ENCODE measurements around the gene CAP1. TPM values are rescaled to one million over a fixed set of nuclear protein-coding genes. Genes with fewer than 3 reads are reported as not detected.

The CAP1 gene
- total and polyA plus RNA-seq, 9 of the 15 experiments (the other 6 are each of a cell fraction or from before 2014, with no cell fraction given): 230 to 658 (median 281) TPM

DNA sequence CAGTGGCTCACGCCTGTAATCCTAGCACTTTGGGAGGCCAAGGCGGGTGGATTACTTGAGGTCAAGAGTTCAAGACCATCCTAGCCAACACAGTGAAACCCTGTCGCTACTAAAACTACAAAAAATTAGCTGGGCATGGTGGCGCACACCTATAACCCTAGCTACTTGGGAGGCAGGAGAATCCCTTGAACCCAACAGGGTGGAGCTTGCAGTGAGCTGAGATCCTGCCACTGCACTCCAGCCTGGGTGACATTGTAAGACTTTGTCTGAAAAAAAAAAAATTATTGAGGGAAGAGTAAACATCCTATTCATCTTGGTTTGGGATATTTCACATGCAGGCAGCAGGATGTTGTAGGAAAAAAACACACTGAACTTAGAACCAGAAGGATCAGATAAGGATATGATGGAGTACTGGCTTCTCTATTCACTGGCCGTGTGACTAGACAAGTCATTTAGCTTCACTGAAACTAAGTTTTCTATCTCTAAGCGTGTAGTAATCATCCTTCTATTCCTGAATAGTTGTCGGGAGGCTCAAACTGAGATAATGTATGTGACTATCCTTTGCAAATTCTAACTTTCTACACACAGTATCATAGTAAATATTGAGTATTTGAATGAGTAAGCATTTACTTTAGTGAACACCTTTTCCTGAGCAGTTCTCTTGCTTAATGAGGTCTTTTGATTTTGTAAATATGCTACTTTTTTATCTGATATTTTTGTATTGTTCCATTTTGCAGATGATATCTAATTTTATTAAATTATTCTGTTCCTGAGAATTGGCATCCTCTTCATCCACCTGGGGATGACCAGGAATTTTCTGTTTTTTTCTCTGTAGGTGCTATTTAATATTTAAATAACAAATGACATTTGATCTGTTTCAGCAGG, 18.2 kb downstream of the CAP1 start (continued):
- TF ChIP-seq HNRNPL (IDR thresholded peaks at IDR 0.05; ENCODE audit: low read depth, low read length): no peak
- TF ChIP-seq, protein P1, sequence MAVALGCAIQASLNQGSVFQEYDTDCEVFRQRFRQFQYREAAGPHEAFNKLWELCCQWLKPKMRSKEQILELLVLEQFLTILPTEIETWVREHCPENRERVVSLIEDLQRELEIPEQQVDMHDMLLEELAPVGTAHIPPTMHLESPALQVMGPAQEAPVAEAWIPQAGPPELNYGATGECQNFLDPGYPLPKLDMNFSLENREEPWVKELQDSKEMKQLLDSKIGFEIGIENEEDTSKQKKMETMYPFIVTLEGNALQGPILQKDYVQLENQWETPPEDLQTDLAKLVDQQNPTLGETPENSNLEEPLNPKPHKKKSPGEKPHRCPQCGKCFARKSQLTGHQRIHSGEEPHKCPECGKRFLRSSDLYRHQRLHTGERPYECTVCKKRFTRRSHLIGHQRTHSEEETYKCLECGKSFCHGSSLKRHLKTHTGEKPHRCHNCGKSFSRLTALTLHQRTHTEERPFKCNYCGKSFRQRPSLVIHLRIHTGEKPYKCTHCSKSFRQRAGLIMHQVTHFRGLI (CRISPR knock-in tag; IDR thresholded peaks at IDR 0.05): no peak
- TF ChIP-seq ZNF232 (CRISPR knock-in tag; IDR thresholded peaks at IDR 0.05): no peak
- no peak for TF ChIP-seq SIN3A (IDR thresholded peaks at IDR 0.05; ENCODE audit: borderline replicate concordance in 2 of 2, control insufficient read depth in 1 of 2, low read depth in 2 of 2, low read length in 2 of 2)
- TF ChIP-seq CSDE1 (IDR thresholded peaks at IDR 0.05): 0 out of 4 replicates have a peak, but pooled peaks of 1 of the 2 experiments have one; percentile 24
- TF ChIP-seq FOS (IDR thresholded peaks at IDR 0.05; ENCODE audit: extremely low read depth, insufficient read length): no peak
- TF ChIP-seq KDM4B (IDR thresholded peaks at IDR 0.05; ENCODE audit: borderline replicate concordance in 2 of 2, low read depth in 1 of 2): no peak
- TF ChIP-seq ZNF134 (CRISPR knock-in tag; conservative IDR thresholded peaks at IDR 0.05): no peak
- TF ChIP-seq, protein P2, sequence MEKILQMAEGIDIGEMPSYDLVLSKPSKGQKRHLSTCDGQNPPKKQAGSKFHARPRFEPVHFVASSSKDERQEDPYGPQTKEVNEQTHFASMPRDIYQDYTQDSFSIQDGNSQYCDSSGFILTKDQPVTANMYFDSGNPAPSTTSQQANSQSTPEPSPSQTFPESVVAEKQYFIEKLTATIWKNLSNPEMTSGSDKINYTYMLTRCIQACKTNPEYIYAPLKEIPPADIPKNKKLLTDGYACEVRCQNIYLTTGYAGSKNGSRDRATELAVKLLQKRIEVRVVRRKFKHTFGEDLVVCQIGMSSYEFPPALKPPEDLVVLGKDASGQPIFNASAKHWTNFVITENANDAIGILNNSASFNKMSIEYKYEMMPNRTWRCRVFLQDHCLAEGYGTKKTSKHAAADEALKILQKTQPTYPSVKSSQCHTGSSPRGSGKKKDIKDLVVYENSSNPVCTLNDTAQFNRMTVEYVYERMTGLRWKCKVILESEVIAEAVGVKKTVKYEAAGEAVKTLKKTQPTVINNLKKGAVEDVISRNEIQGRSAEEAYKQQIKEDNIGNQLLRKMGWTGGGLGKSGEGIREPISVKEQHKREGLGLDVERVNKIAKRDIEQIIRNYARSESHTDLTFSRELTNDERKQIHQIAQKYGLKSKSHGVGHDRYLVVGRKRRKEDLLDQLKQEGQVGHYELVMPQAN (IDR thresholded peaks at IDR 0.05; ENCODE audit: borderline replicate concordance): no peak; the same call in 1 of the 2 replicates
- TF ChIP-seq PRPF4 (IDR thresholded peaks at IDR 0.05; ENCODE audit: insufficient read depth, low read depth, low read length, poor library complexity, severe bottlenecking): no peak
- TF ChIP-seq HSF4 (CRISPR knock-in tag; IDR thresholded peaks at IDR 0.05; ENCODE audit: borderline replicate concordance): no peak
- TF ChIP-seq, protein P3, sequence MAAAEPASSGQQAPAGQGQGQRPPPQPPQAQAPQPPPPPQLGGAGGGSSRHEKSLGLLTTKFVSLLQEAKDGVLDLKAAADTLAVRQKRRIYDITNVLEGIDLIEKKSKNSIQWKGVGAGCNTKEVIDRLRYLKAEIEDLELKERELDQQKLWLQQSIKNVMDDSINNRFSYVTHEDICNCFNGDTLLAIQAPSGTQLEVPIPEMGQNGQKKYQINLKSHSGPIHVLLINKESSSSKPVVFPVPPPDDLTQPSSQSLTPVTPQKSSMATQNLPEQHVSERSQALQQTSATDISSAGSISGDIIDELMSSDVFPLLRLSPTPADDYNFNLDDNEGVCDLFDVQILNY (CRISPR knock-in tag; IDR thresholded peaks at IDR 0.05): no peak
- TF ChIP-seq, protein P4, sequence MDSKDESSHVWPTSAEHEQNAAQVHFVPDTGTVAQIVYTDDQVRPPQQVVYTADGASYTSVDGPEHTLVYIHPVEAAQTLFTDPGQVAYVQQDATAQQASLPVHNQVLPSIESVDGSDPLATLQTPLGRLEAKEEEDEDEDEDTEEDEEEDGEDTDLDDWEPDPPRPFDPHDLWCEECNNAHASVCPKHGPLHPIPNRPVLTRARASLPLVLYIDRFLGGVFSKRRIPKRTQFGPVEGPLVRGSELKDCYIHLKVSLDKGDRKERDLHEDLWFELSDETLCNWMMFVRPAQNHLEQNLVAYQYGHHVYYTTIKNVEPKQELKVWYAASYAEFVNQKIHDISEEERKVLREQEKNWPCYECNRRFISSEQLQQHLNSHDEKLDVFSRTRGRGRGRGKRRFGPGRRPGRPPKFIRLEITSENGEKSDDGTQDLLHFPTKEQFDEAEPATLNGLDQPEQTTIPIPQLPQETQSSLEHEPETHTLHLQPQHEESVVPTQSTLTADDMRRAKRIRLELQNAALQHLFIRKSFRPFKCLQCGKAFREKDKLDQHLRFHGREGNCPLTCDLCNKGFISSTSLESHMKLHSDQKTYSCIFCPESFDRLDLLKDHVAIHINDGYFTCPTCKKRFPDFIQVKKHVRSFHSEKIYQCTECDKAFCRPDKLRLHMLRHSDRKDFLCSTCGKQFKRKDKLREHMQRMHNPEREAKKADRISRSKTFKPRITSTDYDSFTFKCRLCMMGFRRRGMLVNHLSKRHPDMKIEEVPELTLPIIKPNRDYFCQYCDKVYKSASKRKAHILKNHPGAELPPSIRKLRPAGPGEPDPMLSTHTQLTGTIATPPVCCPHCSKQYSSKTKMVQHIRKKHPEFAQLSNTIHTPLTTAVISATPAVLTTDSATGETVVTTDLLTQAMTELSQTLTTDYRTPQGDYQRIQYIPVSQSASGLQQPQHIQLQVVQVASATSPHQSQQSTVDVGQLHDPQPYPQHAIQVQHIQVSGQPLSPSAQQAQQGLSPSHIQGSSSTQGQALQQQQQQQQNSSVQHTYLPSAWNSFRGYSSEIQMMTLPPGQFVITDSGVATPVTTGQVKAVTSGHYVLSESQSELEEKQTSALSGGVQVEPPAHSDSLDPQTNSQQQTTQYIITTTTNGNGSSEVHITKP (IDR thresholded peaks at IDR 0.05; ENCODE audit: partially characterized antibody): no peak
- no peak for TF ChIP-seq ZNF354B (CRISPR knock-in tag; IDR thresholded peaks at IDR 0.05)
- no peak for TF ChIP-seq CCAR2 (IDR thresholded peaks at IDR 0.05; ENCODE audit: low read depth, low read length)
- TF ChIP-seq SMARCE1 (IDR thresholded peaks at IDR 0.05): peak; percentile 45; the same call in 1 of the 2 replicates
- TF ChIP-seq PHF20 (IDR thresholded peaks at IDR 0.05; ENCODE audit: partially characterized antibody): no peak
- no peak for TF ChIP-seq POLR2AphosphoS5 (IDR thresholded peaks at IDR 0.05; ENCODE audit: control insufficient read depth, insufficient read depth, low read depth, low read length)
